ENCODE results near the gene TUBB2B. TPM values are rescaled to one million over a fixed set of nuclear protein-coding genes. Genes with fewer than 3 reads are reported as not detected.
A peak's percentile ranks its signal among the peaks of the same experiment; 100 is the strongest.

The TUBB2B gene
- total and polyA plus RNA-seq, 2 experiments from 2014 or later, result 355 to 794 TPM

GRCh38 chr6:3209114-3210023 is 18.1 kb downstream of the TUBB2B start:
- ATAC-seq (peak; percentile 97), DNase-seq (ENCODE audit: low spot score) (peak; percentile 94)
- no peak for TF ChIP-seq EZH2 (IDR thresholded peaks at IDR 0.05; ENCODE audit: low read depth, unreplicated experiment)
- no peak for TF ChIP-seq JUNB (IDR thresholded peaks at IDR 0.05; ENCODE audit: unreplicated experiment)
- TF ChIP-seq ZNF331 (CRISPR knock-in tag; IDR thresholded peaks at IDR 0.05; ENCODE audit: low read depth), result no peak
- no peak for TF ChIP-seq EZH2phosphoT487 (IDR thresholded peaks at IDR 0.05; ENCODE audit: unreplicated experiment)
- no peak for TF ChIP-seq ZNF114 (CRISPR knock-in tag; IDR thresholded peaks at IDR 0.05)
- no peak for TF ChIP-seq STAT1 (IDR thresholded peaks at IDR 0.05; ENCODE audit: unreplicated experiment)
- TF ChIP-seq CREB1 (CRISPR knock-in tag; IDR thresholded peaks at IDR 0.05; ENCODE audit: low read depth), result peak; percentile 52; the same call in 1 of the 2 replicates
- no peak for TF ChIP-seq ZNF462 (CRISPR knock-in tag; IDR thresholded peaks at IDR 0.05)
- peak; percentile 28; the same call in 1 of the 2 replicates for TF ChIP-seq POLR2AphosphoS5 (IDR thresholded peaks at IDR 0.05; ENCODE audit: low read depth)
- TF ChIP-seq NANOG (IDR thresholded peaks at IDR 0.05; ENCODE audit: borderline replicate concordance), result no peak
- no peak for TF ChIP-seq REST (IDR thresholded peaks at IDR 0.05; ENCODE audit: unreplicated experiment)
- no peak for TF ChIP-seq ETS1 (IDR thresholded peaks at IDR 0.05)
- TF ChIP-seq CTCF (conservative IDR thresholded peaks at IDR 0.05; ENCODE audit: low read depth in 2 of 2), result peak in 1 of 2 experiments; percentile 51; a peak in 2 of 4 replicates
- no peaks in the 10 kb centered on the region for H3K36me3 Mint-ChIP-seq (ENCODE audit: low read depth)
- Histone ChIP-seq H3K27me3 (ENCODE audit: insufficient read depth) (no peaks in the 10 kb centered on the region), H4K20me1 (replicated peaks; ENCODE audit: insufficient read depth) (no peaks in the 10 kb centered on the region), H3K4me1 (ENCODE audit: insufficient read depth) (peaks cover 12% of the 10 kb centered on the region), H3F3A (replicated peaks; ENCODE audit: low read depth) (peaks cover 7% of the 10 kb centered on the region), H2AFZ (peak overlapping the region; percentile 73; the same call in 1 of the 2 replicates), H3K27ac (ENCODE audit: low read depth) (no peak overlapping the region), H3K79me2 (replicated peaks; ENCODE audit: insufficient read depth) (no peaks in the 10 kb centered on the region), H3K9me2 (ENCODE audit: insufficient read depth) (no peaks in the 10 kb centered on the region; the same call in 1 of the 2 replicates), H3K4me3 (no peak overlapping the region), H3K36me3 (ENCODE audit: insufficient read depth) (no peaks in the 10 kb centered on the region), H3K4me2 (peak overlapping the region; percentile 36)
- H3K27me3 Mint-ChIP-seq (ENCODE audit: insufficient read depth, low read depth, poor library complexity), result peaks cover 13% of the 10 kb centered on the region
- H3K9me3 Mint-ChIP-seq, result no peaks in the 10 kb centered on the region
- H3K27ac Mint-ChIP-seq, result peak overlapping the region; percentile 69
- H3K4me3 Mint-ChIP-seq, result peak overlapping the region; percentile 35; the same call in 1 of the 3 replicates
- H3K4me1 Mint-ChIP-seq, result peaks cover 25% of the 10 kb centered on the region
